Heart left ventricle (tissue), 16 donors: Measurements from ENCODE around the gene ETNK2. TPM values are rescaled to one million over a fixed set of nuclear protein-coding genes. Genes with fewer than 3 reads are reported as not detected.

Source experiments
- ATAC-seq, 4 donors: fragments of 200-7000 bp; cut with Tn5 transposase; one replicate each; pipeline ENCODE4 v1.9.1; 2020 to 2022; ENCODE audit warnings: moderate library complexity in 4 of 4, mild to moderate bottlenecking in 3 of 4, moderate number of reproducible peaks in 1 of 4
- DNase-seq, 5 donors: peaks; one replicate each; pipeline ENCODE4 v3.0.0-alpha.2; 2020
- H3K27ac ChIP-seq, 12 donors: fragments of 200-600 bp; sonication (generic) in 4 of 12; one replicate each; pipeline versions ENCODE4 v1.5.0 to v1.8.0; 2016 to 2022; ENCODE audit warnings: mild to moderate bottlenecking in 2 of 12
- H3K27me3 ChIP-seq, 9 donors: fragments of 200-600 bp; sonication (generic) in 2 of 9; one replicate each; pipeline versions ENCODE4 v1.5.1 to v1.8.0; 2016 to 2022; ENCODE audit warnings: mild to moderate bottlenecking in 3 of 9
- H3K36me3 ChIP-seq, 9 donors: fragments of 200-600 bp; sonication (generic) in 2 of 9; one replicate each; pipeline versions ENCODE4 v1.5.0 to v1.8.0; 2018 to 2022; ENCODE audit warnings: mild to moderate bottlenecking in 2 of 9
- H3K4me1 ChIP-seq, 12 donors: fragments of 200-600 bp; sonication (generic) in 4 of 12; one replicate each; pipeline versions ENCODE4 v1.5.0 to v1.8.0; 2016 to 2022; ENCODE audit warnings: mild to moderate bottlenecking in 3 of 12
- H3K4me3 ChIP-seq, 12 donors: fragments of 200-600 bp; sonication (generic) in 4 of 12; one replicate each; pipeline versions ENCODE4 v1.5.0 to v1.8.0; 2017 to 2022; ENCODE audit warnings: mild to moderate bottlenecking in 9 of 12, moderate library complexity in 4 of 12
- H3K9me3 ChIP-seq, 12 donors: fragments of 200-600 bp; sonication (generic) in 4 of 12; one replicate each; pipeline versions ENCODE4 v1.5.0 to v1.8.0; 2016 to 2022; ENCODE audit warnings: mild to moderate bottlenecking in 1 of 12
- POLR2A ChIP-seq, 2 donors: fragments of 450-650 bp; IDR thresholded peaks; one replicate each; pipeline ENCODE4 v1.6.1; 2017; ENCODE audit warnings: antibody characterized with exemption in 2 of 2, mild to moderate bottlenecking in 2 of 2, moderate library complexity in 2 of 2
- WGBS, 4 donors: extraction: QIAGEN DNeasy Blood & Tissue Kit in 2 of 4; methylation state at CpG; one replicate each; pipeline versions ENCODE4 v1.1.5 to v1.1.7; 2013 to 2018; 5-methylcytosine and 5-hydroxymethylcytosine counted together
- intact Hi-C, 10 donors: fragments of 100-400 bp; cut with DNase I; formaldehyde crosslinking; loops; one replicate each; pipeline versions ENCODE4 v1.11.1 to v1.14.2; 2022
- polyA plus RNA-seq, 2 donors: library from polyadenylated mRNA; stranded (reverse); fragments of 200-250 nt; gene quantifications; one replicate each; pipeline ENCODE4 v1.2.3, GENCODE V29; 2013
- total RNA-seq, 9 donors: library from RNA; depleted of rRNA in 2 of 9; stranded (reverse); fragments of >200 nt in 2 of 9; fragmentation: NEBNext Ultra II Directional in 3 of 9; extraction: Animal tissue kit (Norgen Biotek cat#: 25700) in 3 of 9; gene quantifications; one replicate each; pipeline versions ENCODE4 v1.1.0 to v1.2.4, GENCODE V29; 2016 to 2023
- TF ChIP-seq, protein P1 (sequence below), 12 donors: fragments of 200-600 bp; sonication (generic) in 4 of 12; IDR thresholded peaks; one replicate each; pipeline versions ENCODE4 v1.5.0 to v1.8.0; 2018 to 2022; ENCODE audit warnings: antibody characterized with exemption in 12 of 12, mild to moderate bottlenecking in 5 of 12
- donor health status: ischemic (EF 13 %, LVEDD 7.1; RV severe dilation, severe dysfunction).
- donor health status: healthy with polysubstance abuse.
- donor health status: DM: no; HTN: yes; CAD: no.
- donor health status: DM: no; HTN: no; CAD: no.
- donor health status: ischemic (EF 25% LVEDD 6.9; RV normal size, moderate dysfunction).
- donor health status: ischemic (EF 25% LVEDD 5.7; RV mildly dilated, moderate dysfunction).
- donor health status: healthy.
- donor health status: DM: yes; HTN: yes; CAD: no.
- donor health status: ischemic (EF 35%, LVEDD 5.7; RV mildly dilated, moderate dysfunction).
- donor health status: nonischemic (EF 11% LVEDD 7.7; RV severe dilation, severe dysfunction).
- donor health status: DM: yes; HTN: yes; CAD: no.
- donor health status: PGD.
- donor health status: ischemic (EF 29% LVEDD 5.4; RV normal size, mild dysfunction).
- donor health status: nonischemic (EF 23%, LVEDD 6.1; RV moderate dilation, normal function).

The ETNK2 gene
- total and polyA plus RNA-seq, 11 donors, result 1.1 to 16.3 (median 3.0) TPM

DNA sequence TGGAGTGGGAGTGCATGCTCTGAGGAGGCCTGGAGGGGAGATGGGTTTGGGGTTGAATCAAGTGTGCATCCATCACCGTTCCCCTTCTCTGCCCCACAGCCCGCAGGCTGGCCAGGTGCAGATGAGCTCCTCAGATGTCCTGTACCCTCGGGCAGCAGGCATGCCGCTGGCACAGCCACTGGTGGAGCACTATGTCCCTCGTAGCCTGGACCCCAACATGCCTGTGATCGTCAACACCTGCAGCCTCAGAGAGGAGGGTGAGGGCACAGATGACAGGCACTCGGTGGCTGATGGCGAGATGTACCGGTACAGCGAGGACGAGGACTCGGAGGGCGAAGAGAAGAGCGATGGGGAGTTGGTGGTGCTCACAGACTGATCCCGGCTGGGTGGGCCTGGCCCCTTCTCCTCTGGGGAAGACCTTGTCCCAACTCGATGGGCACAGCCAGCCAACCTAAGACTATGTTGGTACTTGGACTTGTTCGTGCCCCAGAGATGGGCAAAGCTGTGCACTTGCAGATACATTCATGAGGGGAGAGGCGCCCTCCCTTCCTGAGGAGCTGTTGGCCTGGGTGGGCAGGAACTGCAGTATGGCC is 26.0 kb downstream of the ETNK2 start:
- TF ChIP-seq, protein P1, sequence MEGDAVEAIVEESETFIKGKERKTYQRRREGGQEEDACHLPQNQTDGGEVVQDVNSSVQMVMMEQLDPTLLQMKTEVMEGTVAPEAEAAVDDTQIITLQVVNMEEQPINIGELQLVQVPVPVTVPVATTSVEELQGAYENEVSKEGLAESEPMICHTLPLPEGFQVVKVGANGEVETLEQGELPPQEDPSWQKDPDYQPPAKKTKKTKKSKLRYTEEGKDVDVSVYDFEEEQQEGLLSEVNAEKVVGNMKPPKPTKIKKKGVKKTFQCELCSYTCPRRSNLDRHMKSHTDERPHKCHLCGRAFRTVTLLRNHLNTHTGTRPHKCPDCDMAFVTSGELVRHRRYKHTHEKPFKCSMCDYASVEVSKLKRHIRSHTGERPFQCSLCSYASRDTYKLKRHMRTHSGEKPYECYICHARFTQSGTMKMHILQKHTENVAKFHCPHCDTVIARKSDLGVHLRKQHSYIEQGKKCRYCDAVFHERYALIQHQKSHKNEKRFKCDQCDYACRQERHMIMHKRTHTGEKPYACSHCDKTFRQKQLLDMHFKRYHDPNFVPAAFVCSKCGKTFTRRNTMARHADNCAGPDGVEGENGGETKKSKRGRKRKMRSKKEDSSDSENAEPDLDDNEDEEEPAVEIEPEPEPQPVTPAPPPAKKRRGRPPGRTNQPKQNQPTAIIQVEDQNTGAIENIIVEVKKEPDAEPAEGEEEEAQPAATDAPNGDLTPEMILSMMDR (IDR thresholded peaks at IDR 0.05), result no peak
- no peak for TF ChIP-seq POLR2A (IDR thresholded peaks at IDR 0.05)
- DNase-seq (no peak), ATAC-seq (no peak)
- Histone ChIP-seq H3K4me1 (peaks cover 4 to 44% (median 26%) of the 10 kb centered on the region in 12 donors), H3K27ac (no peak overlapping the region), H3K4me3 (no peak overlapping the region), H3K27me3 (no peaks in the 10 kb centered on the region), H3K9me3 (no peaks in the 10 kb centered on the region), H3K36me3 (peaks cover 0 to 58% (median 45%) of the 10 kb centered on the region in 9 donors)
- intact Hi-C loops, result loop anchor here in 8 of 10 donors (2.0 to 10.0 kb wide), 8 partner anchors 39 to 255 kb away; partner anchors contain the start of gene SOX13 (in 2 of the 8)
- 90 to 95% (median 94%) methylated on average over 16 to 18 of the region's 18 CpGs for WGBS, 4 donors

DNA sequence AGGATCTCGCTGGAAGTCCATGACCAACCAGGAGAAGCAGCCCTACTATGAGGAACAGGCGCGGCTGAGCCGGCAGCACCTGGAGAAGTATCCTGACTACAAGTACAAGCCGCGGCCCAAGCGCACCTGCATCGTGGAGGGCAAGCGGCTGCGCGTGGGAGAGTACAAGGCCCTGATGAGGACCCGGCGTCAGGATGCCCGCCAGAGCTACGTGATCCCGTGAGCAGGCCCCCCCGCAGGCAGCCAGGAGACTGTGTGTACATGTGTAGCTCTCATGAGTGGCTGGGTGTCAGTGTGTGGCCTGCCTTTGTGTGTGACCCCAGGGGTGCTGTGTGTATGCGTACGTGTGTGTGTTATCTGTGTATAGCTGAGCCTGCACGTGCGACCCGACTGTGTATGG is 27.2 kb downstream of the ETNK2 start:
- no peak overlapping the region for H3K27ac ChIP-seq
- ATAC-seq (no peak), DNase-seq (peak in 1 of 5 donors; percentile 53)
- 93 to 95% (median 95%) methylated on average over 6 to 22 of the region's 22 CpGs for WGBS, 4 donors
- H3K36me3 ChIP-seq, result peaks cover 0 to 69% (median 51%) of the 10 kb centered on the region in 9 donors
- H3K4me1 ChIP-seq, result peaks cover 4 to 40% (median 23%) of the 10 kb centered on the region in 12 donors
- H3K4me3 ChIP-seq, result no peak overlapping the region
- TF ChIP-seq POLR2A (IDR thresholded peaks at IDR 0.05), result no peak
- no peaks in the 10 kb centered on the region for H3K27me3 ChIP-seq
- no peaks in the 10 kb centered on the region for H3K9me3 ChIP-seq
- intact Hi-C loops, result loop anchor here in 5 of 10 donors (5.0 to 10.0 kb wide), 5 partner anchors 37 to 150 kb away; partner anchors contain the start of gene SOX13 (in 1 of the 5)

- Histone ChIP-seq H3K9me3 (no peaks in the 10 kb centered on the region), H3K36me3 (peaks cover 0 to 82% (median 61%) of the 10 kb centered on the region in 9 donors), H3K4me3 (no peak overlapping the region), H3K27me3 (no peaks in the 10 kb centered on the region), H3K27ac (no peak overlapping the region), H3K4me1 (peaks cover 4 to 27% (median 15%) of the 10 kb centered on the region in 12 donors)
- intact Hi-C loops, result loop anchor here in 1 of 10 donors (10.0 kb wide), 1 partner anchor 149 kb away; no protein-coding TSS in a partner anchor
- whole genome bisulfite sequencing, 4 donors, result 69 to 82% (median 77%) methylated on average over 9 of the region's 9 CpGs
- TF ChIP-seq, protein P1 (IDR thresholded peaks at IDR 0.05), result peak in 8 of 12 donors; percentile 4 to 31 (median 20)
- no peak for TF ChIP-seq POLR2A (IDR thresholded peaks at IDR 0.05)
- DNase-seq (peak in 1 of 5 donors; percentile 54), ATAC-seq (no peak)
These were observed 28.5 kb downstream of the ETNK2 start for GRCh38 chr1:204123376-204123775.

- 86 to 94% (median 91%) methylated on average over 10 to 17 of the region's 17 CpGs for WGBS, 4 donors
- intact Hi-C loops, result loop anchor here in 1 of 10 donors (10.0 kb wide), 1 partner anchor 147 kb away; no protein-coding TSS in a partner anchor
- TF ChIP-seq, protein P1 (IDR thresholded peaks at IDR 0.05), result no peak
- no peak for TF ChIP-seq POLR2A (IDR thresholded peaks at IDR 0.05)
- Histone ChIP-seq H3K27me3 (no peaks in the 10 kb centered on the region), H3K9me3 (no peaks in the 10 kb centered on the region), H3K4me1 (peaks cover 2 to 14% (median 9%) of the 10 kb centered on the region in 12 donors), H3K4me3 (no peak overlapping the region), H3K36me3 (peaks cover 0 to 95% (median 72%) of the 10 kb centered on the region in 9 donors), H3K27ac (no peak overlapping the region)
- DNase-seq, result peak in 1 of 5 donors; percentile 33
- no peak for ATAC-seq
These were observed 29.8 kb downstream of the ETNK2 start for GRCh38 chr1:204121840-204122555.
